ENCODE measurements around the gene RHNO1.

Gene RHNO1

GRCh38 chr12:2897418-2897817 is 20.4 kb downstream of the RHNO1 start:
- Histone ChIP-seq H3K9me2 (replicated peaks; ENCODE audit: low read depth, low read length) (no peaks in the 10 kb centered on the region), H3K9me3 (ENCODE audit: insufficient read depth, low read depth, low read length) (no peaks in the 10 kb centered on the region), H3K9ac (ENCODE audit: low read depth, low read length, poor library complexity, severe bottlenecking) (no peak overlapping the region), H3F3A (ENCODE audit: low read depth) (no peaks in the 10 kb centered on the region), H3K4me3 (ENCODE audit: low read length, poor library complexity, severe bottlenecking) (no peak overlapping the region), H3K36me3 (ENCODE audit: insufficient read depth, low read length) (no peaks in the 10 kb centered on the region), H3K27me3 (ENCODE audit: insufficient read depth, low read length, poor library complexity, severe bottlenecking) (no peaks in the 10 kb centered on the region), H3K4me1 (ENCODE audit: insufficient read depth, low read length, poor library complexity, severe bottlenecking) (no peaks in the 10 kb centered on the region), H3K4me2 (ENCODE audit: low read depth, low read length, poor library complexity, severe bottlenecking) (no peak overlapping the region), H4K20me1 (ENCODE audit: insufficient read depth, low read length, poor library complexity, severe bottlenecking) (no peaks in the 10 kb centered on the region), H2AFZ (ENCODE audit: low read length) (no peak overlapping the region), H3K79me2 (ENCODE audit: insufficient read depth, low read length) (no peaks in the 10 kb centered on the region)
- TF ChIP-seq CTCF (conservative IDR thresholded peaks at IDR 0.05; ENCODE audit: low read length): no peak
- TF ChIP-seq EZH2phosphoT487 (IDR thresholded peaks at IDR 0.05; ENCODE audit: borderline replicate concordance): no peak

GRCh38 chr12:2900642-2901041 is 23.6 kb downstream of the RHNO1 start:
- Histone ChIP-seq H3K9me3 (ENCODE audit: insufficient read depth, low read depth, low read length) (no peaks in the 10 kb centered on the region), H3K4me2 (ENCODE audit: low read depth, low read length, poor library complexity, severe bottlenecking) (no peak overlapping the region), H3K9ac (ENCODE audit: low read depth, low read length, poor library complexity, severe bottlenecking) (no peak overlapping the region), H3K79me2 (ENCODE audit: insufficient read depth, low read length) (no peaks in the 10 kb centered on the region), H2AFZ (ENCODE audit: low read length) (no peak overlapping the region), H3K4me3 (ENCODE audit: low read length, poor library complexity, severe bottlenecking) (no peak overlapping the region), H4K20me1 (ENCODE audit: insufficient read depth, low read length, poor library complexity, severe bottlenecking) (no peaks in the 10 kb centered on the region), H3F3A (ENCODE audit: low read depth) (no peaks in the 10 kb centered on the region), H3K4me1 (ENCODE audit: insufficient read depth, low read length, poor library complexity, severe bottlenecking) (peaks cover 5% of the 10 kb centered on the region), H3K9me2 (replicated peaks; ENCODE audit: low read depth, low read length) (no peaks in the 10 kb centered on the region), H3K36me3 (ENCODE audit: insufficient read depth, low read length) (no peaks in the 10 kb centered on the region), H3K27me3 (ENCODE audit: insufficient read depth, low read length, poor library complexity, severe bottlenecking) (no peaks in the 10 kb centered on the region)
- TF ChIP-seq CTCF (conservative IDR thresholded peaks at IDR 0.05; ENCODE audit: low read length) (no peak), EZH2phosphoT487 (IDR thresholded peaks at IDR 0.05; ENCODE audit: borderline replicate concordance) (no peak)

- no peaks in the 10 kb centered on the region for H3K36me3 ChIP-seq (ENCODE audit: insufficient read depth, low read length)
- H3K4me1 ChIP-seq (ENCODE audit: insufficient read depth, low read length, poor library complexity, severe bottlenecking): peaks cover 5% of the 10 kb centered on the region
- no peaks in the 10 kb centered on the region for H3F3A ChIP-seq (ENCODE audit: low read depth)
- H4K20me1 ChIP-seq (ENCODE audit: insufficient read depth, low read length, poor library complexity, severe bottlenecking): no peaks in the 10 kb centered on the region
- no peak overlapping the region for H3K4me3 ChIP-seq (ENCODE audit: low read length, poor library complexity, severe bottlenecking)
- H3K27me3 ChIP-seq (ENCODE audit: insufficient read depth, low read length, poor library complexity, severe bottlenecking): no peaks in the 10 kb centered on the region
- H3K9me3 ChIP-seq (ENCODE audit: insufficient read depth, low read depth, low read length): no peaks in the 10 kb centered on the region
- no peak for TF ChIP-seq EZH2phosphoT487 (IDR thresholded peaks at IDR 0.05; ENCODE audit: borderline replicate concordance)
- TF ChIP-seq CTCF (conservative IDR thresholded peaks at IDR 0.05; ENCODE audit: low read length): no peak
- no peaks in the 10 kb centered on the region for H3K79me2 ChIP-seq (ENCODE audit: insufficient read depth, low read length)
- no peak overlapping the region for H3K4me2 ChIP-seq (ENCODE audit: low read depth, low read length, poor library complexity, severe bottlenecking)
- H2AFZ ChIP-seq (ENCODE audit: low read length): no peak overlapping the region
- H3K9me2 ChIP-seq (replicated peaks; ENCODE audit: low read depth, low read length): no peaks in the 10 kb centered on the region
- no peak overlapping the region for H3K9ac ChIP-seq (ENCODE audit: low read depth, low read length, poor library complexity, severe bottlenecking)
These were observed 25.4 kb downstream of the RHNO1 start for GRCh38 chr12:2902272-2902880.

Data from Loucy (cell line).